NCI-H510A treated with DMSO at 0.1 percent for 48 hours (cell line): ENCODE data around the gene NUCB1.

Experiments
- DNase-seq: peaks from one replicate; lab custom pipeline; 2025; lab: John Stamatoyannopoulos, UW

The NUCB1 gene

DNA sequence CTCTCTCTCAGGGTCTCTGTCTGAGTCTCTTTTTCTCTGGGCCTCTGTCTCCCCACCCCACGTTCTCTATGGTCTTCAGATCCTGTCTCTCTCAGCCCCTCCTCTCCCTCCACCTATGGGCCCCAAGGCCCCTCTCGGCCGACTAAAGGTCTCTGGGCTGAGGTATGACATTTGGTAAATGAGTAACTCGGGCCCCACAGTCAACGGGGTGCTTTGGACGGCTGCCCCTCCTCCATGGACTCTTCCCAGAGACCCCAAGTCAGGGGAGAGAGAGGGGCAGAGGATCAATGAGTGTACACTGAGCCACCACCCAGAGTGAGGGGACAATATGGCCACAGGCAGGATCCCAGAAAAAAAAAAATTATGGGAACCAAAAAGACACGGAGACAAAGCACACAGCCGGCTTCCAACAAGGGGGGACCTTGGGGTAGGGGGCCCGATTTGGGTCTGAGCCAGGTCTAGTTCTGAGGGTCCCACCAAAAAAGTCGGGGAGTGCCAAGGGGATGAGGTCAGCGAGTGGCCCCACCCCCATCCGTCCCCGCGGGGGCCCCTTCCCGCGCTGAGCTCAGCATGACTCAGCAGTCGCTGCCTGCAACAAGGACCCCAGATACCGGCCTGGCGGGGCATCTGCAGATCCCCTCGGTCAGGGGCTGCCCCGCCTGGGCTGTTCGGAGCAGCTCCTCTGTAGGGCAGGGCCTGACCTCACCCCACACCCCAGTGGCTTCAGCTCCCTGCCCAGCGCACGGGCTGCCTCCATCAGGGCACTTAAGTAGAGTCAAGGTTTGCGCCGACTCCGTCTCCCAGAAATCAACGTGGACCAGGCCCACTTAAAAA lies 63.5 kb downstream of the NUCB1 start:
- no peak for DNase-seq

DNA sequence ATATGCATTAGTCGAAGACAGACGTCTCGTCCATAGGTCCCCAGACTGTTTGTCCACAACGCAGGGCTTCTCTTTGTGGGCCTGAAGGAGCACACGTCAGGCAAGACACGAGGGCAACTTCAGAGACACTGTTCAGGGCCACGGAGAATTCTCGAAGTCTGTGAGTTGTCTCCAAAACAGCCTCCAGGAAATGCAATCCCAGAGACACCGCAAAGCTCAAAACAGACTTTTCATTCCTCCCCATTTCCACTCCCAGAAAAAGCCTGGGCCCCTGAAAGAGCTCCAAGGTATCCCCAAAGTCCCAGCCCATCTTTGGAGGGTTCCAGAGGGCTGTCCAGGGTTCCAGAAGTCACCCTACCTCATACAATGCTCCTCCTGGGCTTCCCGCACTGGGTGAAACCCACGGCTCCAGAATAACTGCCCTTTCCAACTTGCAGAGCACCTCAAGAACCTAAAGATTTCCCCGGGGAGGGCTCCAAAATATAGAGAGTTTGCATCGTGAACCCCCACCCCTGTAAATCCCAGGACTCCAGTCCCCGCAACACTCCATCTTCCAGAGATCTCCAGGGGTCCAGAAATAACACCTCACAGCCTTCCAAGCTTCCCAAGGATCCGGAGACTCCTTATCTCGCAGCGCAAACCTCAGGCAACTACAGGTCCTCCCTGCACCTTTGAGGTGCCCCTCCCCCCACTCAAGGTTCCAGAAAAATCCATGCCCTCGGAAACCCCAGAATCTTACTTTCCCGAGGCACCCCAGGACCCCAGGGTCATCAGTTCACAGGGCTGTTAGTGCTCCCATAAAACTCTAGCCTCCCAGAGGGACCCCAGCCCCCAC lies 64.3 kb downstream of the NUCB1 start:
- DNase-seq, result no peak

- DNase-seq, result peak; percentile 87
Observed at GRCh38 chr19:48965040-48965805, 65.1 kb downstream of the NUCB1 start, which contains the start of gene FTL. Gene FTL (plus strand): TSS chr19:48965309. CDS start chr19:48965508, 199 bp downstream.

DNA sequence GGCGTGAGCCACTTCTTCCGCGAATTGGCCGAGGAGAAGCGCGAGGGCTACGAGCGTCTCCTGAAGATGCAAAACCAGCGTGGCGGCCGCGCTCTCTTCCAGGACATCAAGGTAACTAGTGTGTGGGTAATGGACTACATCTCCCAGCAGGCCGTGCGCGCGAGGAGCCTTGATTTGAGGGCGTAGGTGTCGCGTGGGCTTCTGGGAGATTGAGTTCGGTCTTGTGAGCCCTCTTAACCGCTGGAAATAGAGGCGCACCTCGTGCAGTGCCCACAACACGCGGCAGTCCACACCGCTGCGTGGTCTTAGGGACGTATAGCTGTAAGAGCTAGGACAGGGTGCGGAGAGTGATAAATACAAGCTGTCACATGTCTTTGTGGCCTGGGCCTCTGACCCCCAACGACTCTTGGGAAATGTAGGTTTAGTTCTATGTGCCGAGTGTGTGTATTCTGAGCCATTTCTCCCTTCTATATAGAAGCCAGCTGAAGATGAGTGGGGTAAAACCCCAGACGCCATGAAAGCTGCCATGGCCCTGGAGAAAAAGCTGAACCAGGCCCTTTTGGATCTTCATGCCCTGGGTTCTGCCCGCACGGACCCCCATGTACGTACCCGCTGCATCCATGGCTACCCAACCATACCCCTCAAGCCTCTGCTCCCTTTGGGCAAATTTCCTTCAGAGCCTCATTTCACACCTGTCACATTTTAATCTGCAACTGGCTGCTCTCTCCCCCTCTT lies 65.9 kb downstream of the NUCB1 start:
- peak; percentile 75 for DNase-seq

GRCh38 chr19:48966541-48967345 lies 66.6 kb downstream of the NUCB1 start:
- DNase-seq, result no peak

GRCh38 chr19:48967346-48968178 lies 67.5 kb downstream of the NUCB1 start:
- no peak for DNase-seq

- DNase-seq, result no peak
Observed at GRCh38 chr19:48968179-48968661, 68.1 kb downstream of the NUCB1 start.

DNA sequence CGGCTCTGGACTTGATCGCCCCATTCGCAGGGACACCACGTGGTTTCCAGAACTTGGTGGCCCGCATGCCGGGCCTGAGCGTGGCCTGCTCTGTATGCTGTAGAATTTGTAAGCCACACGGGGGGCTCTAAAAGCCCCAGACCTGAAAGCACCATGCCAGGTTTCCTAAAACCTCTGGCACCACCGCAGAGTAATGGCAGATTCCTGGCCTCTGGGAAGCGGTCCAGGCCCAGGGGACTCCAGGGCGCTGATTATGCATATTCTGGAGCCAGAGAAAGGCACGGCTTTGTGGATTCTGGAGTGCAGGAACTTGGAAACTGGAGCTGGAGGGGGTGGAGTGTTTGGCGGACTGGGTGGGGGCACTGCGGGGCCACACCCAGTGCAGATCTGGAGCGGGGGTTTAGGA lies 68.7 kb downstream of the NUCB1 start:
- no peak for DNase-seq

DNA sequence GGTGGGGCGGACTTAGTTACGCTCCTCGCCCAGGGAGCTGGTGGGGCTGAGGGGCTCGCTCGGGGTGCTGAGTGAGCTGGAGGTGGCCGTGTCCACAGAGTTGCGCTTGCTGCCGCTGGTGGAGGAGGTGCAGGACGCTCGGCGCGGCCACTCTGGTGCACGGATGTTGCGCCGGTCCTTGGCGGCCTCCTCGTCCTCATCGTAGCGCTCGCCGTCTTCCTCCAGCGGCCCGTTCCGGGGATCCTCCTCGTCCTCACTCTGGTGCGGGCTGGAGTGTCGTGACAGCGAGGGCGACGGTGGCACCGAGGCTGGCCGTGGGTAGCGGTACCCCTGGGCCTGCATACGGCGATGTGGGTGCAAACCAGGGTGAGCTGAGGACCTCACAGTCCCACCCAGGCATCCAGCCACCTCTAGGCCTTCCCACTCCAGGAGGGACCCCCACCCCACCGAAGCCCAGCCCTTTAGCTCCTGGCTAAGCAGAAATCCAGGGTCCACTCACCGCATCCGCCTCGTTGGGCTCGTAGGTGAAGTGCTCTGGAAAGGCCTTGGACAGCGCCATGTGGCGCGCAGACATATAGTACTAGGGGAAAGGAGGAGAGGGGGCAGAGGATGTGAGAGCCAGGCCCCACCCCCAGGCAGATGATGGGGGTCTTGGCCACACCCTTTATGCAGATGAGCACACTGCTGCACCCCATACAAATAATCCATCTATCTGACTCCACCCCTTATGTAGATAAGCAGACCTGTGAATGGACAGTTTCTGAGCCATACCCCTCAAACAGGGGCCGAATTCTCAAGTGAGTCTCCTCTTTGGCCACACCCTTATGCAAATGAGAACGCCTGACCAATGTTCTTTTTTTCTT lies 69.4 kb downstream of the NUCB1 start:
- no peak for DNase-seq

DNA sequence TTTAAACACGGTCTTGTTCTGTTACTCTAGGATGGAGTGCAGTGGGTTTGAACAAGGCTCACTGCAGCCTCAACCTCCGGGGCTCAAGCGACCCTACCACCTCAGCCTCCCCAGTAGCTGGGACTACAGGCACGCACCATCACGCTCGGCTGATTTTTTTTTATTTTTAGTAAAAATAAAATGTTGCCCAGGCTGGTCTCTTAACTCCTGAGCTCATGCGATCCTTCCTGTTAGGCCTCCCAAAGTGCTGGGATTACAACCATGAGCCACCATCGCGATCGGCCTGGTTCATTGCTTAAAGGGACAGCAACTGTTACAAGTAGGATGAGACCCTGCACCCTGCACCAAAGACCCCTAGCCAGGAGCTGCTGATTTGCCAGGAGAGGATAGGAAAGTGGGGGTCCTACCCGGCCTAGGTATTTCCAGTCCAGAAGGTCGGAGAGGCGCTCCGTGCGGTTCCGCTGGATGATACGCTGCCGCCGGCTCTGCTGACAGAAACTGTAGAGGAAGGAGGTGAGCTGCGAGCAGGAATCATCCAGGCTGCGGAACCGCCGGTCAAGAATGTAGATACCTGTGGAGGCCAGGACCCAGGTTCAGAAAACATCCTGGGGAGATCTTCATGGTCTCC lies 70.1 kb downstream of the NUCB1 start:
- DNase-seq, result no peak

- DNase-seq, result peak; percentile 69
Observed at GRCh38 chr19:48970923-48971395, 70.8 kb downstream of the NUCB1 start.
